HG03103 (cell line): Measurements from ENCODE around the gene NUDT21.
"Not testable (repeated sequence)": the region's sequence is repeated elsewhere in the genome, so short reads cannot be mapped to it uniquely, and the experiment has no call there.

Experiments
- ATAC-seq: cut with Tn5 transposase; IDR thresholded peaks from one replicate; pipeline ENCODE4 v1.9.1; 2021; ENCODE audit warnings: low read depth; ENCODE audit not compliant: unreplicated experiment

NUDT21 gene

GRCh38 chr16:56382459-56382858 is 68.7 kb downstream of the NUDT21 start:
- ATAC-seq, result no peak

- not testable (repeated sequence) for ATAC-seq
These were observed 70.2 kb downstream of the NUDT21 start for GRCh38 chr16:56380778-56381485.
